ENCODE measurements around the gene PDF.

PDF gene

GRCh38 chr16:69277413-69277812, 53.0 kb downstream of the PDF start:
- peaks cover 32% of the 10 kb centered on the region for H3K4me1 Mint-ChIP-seq
- H3K9me3 Mint-ChIP-seq: no peaks in the 10 kb centered on the region
- no peak for TF ChIP-seq CTCF (IDR thresholded peaks at IDR 0.05; ENCODE audit: unreplicated experiment in 3 of 3)
- H3K27ac Mint-ChIP-seq: peak overlapping the region; percentile 41 to 93 (median 62)
- no peak overlapping the region for H3K4me3 Mint-ChIP-seq
- H3K27me3 Mint-ChIP-seq (ENCODE audit: low read depth): no peaks in the 10 kb centered on the region
- H3K36me3 Mint-ChIP-seq (ENCODE audit: low read depth): peaks cover 32% of the 10 kb centered on the region
